HK-2 (cell line): ENCODE measurements around the gene SDC3.
"Not testable (repeated sequence)": the region's sequence is repeated elsewhere in the genome, so short reads cannot be mapped to it uniquely, and the experiment has no call there.

Source experiments
- DNase-seq: peaks from one replicate; pipeline ENCODE4 v3.0.0-alpha.2; 2018; ENCODE audit not compliant: unreplicated experiment

The SDC3 gene, protein sequence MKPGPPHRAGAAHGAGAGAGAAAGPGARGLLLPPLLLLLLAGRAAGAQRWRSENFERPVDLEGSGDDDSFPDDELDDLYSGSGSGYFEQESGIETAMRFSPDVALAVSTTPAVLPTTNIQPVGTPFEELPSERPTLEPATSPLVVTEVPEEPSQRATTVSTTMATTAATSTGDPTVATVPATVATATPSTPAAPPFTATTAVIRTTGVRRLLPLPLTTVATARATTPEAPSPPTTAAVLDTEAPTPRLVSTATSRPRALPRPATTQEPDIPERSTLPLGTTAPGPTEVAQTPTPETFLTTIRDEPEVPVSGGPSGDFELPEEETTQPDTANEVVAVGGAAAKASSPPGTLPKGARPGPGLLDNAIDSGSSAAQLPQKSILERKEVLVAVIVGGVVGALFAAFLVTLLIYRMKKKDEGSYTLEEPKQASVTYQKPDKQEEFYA

DNA sequence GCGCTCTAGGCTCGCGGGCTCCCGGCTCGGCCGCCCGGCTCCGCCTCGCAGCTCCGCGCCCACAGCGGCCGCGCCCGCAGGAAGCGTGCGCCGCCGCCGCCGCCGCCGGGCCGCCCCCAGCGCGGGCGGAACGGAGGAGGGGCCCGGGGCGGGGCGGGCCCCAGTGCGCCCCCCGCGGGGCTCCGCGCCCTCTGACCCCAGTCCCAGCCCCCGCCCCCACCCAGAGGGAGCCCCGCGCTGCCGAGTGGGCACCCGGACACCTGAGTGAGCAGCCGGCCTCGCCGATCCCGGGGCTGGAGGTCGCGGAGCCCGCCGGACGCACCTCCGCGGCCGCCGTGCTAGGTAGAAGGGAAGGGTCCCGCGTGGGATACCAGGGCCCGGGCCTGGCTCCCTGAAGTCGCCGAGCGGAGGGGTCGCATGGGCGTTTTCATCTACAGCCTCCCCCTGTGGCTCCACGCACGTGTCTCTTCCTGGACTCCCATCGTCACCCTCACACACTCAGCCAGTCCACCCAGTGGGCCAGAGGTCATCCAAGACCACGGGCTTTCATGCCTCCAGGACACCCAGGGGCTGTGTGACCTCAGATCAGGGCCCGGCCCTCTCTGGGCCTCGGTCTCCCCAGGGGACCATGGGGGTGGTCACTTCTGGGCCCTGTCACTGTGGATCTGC is at the start of gene SDC3:
Gene SDC3, minus strand, starts transcription at position 63 of the 669 bp plus-strand sequence. CDS start 172 bp downstream, outside the sequence.
- DNase-seq, result no peak

DNA sequence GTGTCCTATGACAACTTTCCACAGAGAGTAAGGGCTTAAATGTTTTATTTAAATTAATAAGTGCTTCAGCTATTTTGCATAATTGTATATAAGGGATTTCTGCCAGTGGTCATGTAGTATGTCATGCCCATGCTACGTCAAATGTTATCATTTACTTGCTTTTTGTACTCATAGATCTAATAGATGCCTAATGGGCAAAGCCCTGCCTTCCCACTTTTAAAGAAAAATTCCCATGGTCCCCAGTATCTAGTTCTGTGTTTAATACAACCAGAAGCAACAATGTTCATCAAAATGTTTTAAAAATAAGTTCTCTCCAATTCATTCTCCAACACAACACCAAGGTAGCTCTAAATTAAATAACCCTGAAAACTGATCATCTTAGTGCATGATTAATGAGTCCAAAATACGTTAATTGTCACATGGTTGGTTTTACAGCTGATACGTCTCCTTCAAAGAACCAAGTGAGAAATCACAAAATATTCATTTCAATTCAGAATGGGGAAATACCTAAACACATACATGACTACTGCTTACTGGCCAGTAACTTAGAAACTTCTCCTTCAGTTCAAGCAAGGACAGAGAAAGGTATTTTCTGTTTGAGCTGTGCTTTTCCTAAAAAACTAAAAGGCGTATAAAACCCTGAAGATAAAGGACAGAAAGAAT is 49.1 kb upstream of the SDC3 start:
- no peak for DNase-seq

DNA sequence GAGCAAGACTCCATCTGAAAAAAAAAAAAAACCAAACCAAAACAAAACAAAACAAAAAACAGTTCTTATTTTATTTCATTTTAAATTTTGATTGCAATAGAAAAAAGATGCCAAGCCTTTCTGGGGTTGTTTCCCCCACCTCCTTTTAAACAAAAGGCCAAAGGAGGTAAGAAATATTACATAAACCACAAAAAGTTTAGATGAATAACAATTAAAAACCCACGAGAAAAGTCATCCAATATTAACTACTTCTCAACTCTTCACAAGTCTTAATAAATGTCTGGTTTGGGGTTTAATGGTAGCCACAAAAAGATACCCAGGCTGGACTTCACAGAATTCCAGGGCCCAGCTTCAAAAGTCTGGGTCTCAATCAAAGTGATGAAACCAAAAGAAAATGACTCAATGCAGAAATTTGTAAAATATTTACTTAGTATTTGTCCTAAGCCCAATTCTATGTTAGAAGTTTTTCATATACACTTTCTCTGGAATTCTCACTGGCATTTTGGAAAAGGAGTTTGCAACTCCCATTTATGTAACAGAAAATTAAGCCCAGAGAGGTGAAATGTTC is 47.0 kb upstream of the SDC3 start:
- no peak for DNase-seq

DNA sequence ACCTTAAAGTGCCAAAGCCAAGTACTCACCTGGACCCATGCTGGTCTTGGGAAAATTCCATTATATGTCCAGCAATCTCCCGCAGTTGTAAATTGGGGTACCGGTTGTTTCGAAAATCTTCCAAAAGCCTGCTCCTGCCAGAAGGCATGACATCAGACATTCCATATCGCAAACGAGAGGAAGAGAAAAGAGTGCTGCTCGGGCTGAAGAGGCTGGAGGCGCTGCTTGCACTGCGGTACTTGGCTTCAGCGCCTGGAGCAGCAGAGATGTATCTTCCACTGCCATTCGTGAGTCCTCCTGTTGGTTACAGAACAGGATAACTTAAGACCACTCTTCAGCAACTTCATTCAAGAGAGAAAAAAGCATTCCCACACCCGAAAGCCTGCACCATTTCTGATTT is 45.1 kb upstream of the SDC3 start:
- DNase-seq, result no peak

DNA sequence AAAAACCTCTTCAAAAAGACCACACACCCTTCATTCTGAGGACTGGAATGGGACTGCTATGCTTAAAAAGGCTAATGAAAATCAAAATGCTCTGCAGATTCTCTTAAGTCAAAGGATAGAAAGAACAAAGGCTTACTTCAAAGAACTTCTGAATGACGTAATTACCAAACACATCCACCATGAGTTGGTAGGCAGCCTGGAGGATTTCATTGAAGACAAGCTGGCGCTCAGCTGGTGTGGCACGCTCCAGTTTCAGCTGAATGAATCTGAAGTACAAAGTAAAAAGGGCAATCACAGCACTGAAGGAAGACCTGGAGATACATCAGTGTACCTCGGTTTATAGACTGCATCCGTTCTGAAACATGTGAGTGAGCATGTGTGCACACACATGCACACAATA is 43.5 kb upstream of the SDC3 start:
- no peak for DNase-seq

DNA sequence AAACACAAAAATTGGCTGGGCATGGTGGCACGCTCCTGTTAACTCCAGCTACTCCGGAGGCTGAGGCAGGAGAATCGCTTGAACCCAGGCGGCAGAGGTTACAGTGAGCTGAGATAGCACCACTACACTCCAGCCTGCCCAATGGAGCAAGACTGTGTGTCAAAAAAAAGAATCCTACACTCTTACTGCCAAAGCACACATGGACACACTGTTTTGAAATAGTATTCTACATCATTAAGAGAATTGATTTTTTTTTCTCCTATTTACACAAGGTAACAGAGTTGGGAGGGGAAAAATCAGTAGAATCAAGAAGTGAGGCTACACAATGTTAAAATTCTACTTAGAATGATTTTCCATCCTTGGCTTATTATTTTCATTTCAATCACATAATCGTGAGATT is 42.1 kb upstream of the SDC3 start:
- DNase-seq, result no peak

DNA sequence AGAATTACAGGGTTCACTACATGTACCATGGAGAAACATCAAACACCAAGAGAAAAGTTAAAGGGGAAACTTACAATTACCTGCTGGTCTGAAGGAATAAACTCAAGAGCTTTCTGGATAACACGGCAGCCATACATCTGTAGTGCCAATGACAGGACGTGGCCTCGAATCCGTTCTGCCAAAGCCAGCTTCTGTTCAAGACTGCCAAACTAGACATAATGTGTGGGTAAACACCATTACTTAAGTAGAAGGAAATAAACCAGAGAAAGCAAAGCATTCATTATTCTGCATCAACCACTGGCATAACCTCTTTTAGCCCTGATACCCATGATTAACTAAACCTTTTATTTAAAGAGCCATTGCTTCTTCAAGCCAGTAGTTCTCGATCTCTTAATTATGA is 41.5 kb upstream of the SDC3 start:
- DNase-seq, result no peak

DNA sequence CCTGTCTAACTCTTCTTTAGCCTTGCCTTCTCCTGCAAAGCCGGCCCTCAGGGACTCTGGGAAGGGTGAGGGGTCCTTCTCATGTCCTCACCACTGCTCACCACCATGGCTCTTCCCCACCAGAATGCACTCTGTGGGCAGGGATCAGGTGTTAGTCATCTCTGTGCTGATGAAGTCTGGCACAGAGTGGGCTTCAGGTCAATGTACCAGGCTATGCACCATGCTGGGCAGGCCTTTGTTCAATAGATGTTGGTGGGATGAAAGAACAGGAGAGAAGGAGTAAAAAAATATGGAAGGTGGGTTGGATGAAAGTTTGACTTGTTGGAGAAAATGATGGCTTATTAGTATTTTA is 40.9 kb upstream of the SDC3 start:
- DNase-seq, result not testable (repeated sequence)

DNA sequence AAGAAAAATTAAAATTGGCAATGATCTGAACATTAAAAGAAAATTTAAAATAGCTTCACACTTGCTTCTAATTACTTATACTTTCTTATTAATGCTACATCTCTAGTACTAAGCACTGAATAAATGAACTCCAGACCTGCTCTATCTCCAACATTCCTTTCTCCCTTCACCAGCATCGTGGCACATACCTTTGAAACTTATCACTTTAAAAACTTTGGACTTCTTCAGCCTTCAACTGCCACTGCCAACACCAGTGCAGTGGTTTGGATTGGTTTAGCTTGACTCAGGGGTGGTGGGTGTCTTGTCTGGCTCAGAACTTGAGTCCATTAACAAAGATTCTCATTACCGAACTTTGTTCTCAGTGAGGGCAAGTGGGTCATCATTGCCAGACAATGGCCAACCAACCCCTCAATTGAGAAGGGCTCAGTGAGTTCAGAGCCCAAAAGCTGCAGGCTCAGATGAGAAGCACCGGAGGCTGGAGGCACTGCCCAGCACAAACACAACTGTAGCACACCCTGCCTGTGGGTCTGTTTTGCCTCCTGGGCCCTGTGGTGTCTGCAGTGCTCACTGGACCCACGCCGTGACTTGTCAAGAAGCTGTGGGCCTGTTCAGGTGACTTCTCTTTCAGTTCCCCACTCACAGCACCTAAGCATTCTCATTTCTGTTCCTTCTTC is 40.4 kb upstream of the SDC3 start:
- DNase-seq, result not testable (repeated sequence)

DNA sequence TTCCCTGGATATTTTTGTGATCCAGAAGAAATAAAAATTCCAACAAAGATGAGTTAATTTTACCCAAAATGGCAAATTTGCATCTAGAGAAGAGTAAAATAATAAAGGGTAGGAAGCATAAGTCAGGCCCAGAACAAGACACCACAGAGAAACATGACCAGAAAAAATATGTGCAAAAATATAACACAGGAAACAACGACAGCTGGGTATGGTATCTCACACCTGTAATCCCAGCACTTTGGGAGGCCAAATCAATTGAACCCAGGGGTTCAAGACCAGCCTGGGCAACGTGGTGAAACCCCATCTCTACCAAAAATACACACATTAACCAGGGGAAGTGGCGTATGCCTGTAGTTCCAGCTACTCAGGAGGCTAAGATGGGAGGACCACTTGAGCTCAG is 39.7 kb upstream of the SDC3 start:
- no peak for DNase-seq

DNA sequence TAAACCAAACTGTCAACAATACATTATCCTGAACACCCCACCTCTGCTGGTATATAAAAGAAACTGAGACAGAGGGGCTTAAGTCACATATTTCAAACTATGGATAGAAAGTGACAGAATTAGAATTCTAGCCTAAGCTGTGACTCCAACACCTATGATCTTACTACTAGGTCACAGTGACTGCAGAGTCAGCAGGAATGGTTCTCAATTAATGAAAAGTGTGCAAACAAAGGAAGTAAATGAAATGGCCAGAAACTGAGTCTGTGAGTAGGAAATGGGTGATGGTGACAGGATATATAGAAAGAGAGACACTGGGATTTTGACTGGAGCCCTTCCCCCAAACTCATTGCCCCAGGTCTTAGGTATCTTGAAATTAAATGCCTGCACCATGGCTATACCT is 38.7 kb upstream of the SDC3 start:
- no peak for DNase-seq

DNA sequence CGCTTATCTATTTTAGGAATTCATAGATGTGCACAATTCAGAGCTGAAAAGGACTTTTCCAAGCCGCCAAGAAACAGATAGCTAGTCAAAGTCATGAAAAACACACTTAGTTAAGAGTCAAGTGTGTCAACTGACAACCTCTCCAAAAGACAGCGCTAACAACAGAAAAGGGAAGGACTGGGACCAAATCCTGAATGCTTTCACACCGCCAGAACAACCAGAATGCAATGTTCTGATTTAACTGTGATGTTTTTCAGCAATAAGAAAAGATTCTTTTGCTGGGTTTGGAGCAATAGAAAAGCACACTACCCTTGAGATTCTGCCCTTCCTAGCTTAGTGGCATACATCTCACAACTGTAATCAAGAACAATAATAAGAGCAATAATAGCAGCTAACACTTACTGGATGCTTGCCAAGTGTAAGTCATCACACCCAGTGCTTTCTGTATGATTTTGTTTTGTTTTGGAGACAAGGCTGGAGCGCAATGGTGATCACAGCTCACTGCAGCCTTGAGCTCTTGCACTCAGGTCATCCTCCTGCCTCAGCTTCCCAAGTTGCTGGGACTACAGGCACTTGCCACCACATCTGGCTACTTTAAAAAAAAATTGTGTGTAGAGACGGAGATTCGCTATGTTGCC is 33.9 kb upstream of the SDC3 start:
- DNase-seq, result no peak

DNA sequence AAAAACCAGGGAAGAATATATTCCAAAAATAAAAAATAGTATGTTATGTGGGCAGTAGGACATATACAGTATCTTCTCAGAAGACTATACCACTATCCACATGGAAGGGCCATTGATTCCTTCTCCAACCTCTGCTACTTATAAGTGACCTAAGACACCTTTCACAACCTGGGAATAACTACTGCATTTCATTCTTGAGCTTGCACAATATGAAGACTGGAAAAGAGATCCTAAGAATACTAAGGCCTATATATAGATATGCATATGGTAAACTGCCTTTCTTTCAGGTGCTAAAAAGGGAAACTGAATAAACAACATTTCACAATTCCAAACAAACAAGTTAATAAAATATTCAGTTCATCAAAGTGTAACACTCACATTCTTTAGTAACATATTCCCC is 32.0 kb upstream of the SDC3 start:
- DNase-seq, result no peak

DNA sequence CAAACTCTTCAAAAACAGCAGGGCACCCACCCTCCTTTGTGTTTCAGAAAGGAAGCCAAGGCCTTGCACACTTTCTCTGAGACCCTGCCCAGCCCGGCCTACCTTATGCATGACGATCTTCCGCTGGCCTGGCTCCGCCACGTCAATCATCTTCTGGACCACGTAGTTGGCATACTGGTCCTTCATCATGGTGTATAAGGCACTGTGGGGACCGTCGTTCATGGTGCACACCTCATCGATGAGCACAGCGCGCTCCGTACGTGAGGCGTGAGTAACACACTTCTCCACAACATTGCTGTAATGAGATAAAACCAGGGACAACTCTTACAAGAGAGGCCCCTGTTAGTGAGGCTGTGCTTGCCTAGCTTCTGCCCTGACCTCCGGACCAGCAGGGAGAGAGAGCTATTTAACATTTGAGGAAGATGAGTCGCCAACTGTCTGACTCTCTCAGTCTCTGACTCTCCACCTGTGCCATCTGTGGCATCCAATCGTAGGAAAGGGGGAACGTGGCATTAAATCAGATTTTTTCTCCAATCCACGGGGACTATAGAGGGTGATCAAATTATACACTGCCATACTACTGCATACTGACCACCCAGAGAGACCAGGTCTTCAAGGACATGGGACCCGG is 28.1 kb upstream of the SDC3 start:
- no peak for DNase-seq

DNA sequence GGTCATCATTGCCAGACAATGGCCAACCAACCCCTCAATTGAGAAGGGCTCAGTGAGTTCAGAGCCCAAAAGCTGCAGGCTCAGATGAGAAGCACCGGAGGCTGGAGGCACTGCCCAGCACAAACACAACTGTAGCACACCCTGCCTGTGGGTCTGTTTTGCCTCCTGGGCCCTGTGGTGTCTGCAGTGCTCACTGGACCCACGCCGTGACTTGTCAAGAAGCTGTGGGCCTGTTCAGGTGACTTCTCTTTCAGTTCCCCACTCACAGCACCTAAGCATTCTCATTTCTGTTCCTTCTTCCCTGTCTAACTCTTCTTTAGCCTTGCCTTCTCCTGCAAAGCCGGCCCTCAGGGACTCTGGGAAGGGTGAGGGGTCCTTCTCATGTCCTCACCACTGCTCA is 27.2 kb upstream of the SDC3 start:
- not testable (repeated sequence) for DNase-seq

DNA sequence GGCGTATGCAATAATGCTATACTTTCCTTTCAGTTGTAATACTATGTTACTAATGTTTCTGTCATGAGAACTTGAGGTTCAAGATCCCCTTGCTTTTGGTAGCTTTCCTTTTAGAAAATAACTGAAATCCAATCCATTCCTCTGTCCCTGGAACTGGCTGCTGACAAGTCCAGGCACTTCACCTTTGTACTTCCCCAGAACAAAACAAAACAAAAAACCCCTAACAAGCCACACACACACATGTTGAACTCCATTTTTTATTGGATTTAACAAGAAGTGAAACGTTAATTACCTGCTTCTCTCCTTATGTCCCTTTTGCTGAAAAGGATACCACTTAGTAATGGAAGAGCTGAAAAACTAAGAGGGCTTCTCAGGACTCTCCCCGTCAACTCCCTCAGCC is 26.1 kb upstream of the SDC3 start:
- no peak for DNase-seq

DNA sequence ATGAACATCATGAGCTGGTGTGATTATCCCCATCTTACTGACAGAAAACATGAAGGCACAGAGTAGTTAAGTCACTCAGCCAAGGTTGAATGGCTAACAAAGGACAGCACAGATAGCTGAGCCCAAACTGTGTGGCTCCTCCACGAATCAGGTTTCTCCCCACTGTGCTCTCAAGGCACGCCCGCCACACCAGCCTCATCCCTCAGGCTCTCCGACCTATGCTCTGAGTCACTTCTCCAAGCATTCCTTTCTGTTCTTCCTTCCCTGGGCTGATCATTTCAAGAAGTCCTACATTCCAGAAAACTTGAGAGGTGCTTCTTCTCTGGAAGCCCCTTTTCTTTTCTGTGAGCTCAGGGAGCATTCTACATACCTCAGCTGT is 25.3 kb upstream of the SDC3 start:
- peak; percentile 61 for DNase-seq

DNA sequence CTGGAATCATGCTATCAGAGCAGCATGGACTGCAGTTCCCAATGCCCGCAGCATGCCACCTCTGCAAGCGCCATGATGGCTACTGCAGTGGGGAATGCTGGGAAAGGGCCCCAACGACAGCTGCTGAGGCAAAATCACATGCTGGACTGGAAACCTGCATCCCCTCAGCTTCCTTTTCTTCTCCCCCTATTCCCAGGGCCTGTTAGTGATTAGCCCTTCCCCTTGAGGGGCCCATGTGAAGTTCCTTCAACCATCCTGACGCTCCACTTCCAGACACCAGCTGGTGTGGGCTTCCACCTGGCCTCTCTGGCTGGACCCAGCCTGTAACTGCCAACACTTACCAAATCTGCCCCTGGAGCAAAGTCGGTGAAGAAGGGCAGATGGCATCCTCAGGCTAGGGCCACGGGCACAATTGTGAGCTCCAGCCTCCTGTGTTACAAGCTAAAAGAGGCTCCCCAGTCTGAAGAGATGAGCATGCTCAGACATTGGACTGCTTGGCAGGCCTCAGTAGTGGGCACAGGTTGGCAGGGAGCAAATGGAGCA is 22.1 kb upstream of the SDC3 start:
- DNase-seq, result no peak

DNA sequence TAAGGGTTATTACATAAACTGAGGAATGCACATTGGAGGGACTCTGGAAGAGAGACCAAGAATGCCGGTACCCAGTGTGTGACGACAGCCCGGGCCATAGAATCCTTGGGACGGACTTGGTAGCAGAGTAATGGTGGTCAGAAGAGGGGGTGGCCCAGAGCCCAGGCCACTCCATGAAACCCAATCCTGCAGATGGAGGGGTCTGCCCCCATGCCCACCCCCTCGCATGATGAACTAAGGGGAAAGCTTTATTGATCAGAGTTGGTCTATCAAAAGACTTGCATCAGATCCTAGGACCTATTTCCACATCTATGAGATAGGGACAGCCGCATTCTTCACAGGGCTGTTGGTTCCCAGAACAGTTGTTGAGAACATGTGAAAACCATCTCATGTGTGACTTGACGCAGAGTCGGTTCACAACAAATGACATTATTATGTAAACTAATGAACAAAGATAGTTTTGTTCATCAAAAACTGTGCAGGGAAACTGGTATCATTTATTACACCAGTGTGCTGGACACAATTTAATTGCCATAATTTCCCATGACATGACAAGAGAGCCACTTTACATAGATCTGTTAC is 21.5 kb upstream of the SDC3 start:
- DNase-seq, result no peak

DNA sequence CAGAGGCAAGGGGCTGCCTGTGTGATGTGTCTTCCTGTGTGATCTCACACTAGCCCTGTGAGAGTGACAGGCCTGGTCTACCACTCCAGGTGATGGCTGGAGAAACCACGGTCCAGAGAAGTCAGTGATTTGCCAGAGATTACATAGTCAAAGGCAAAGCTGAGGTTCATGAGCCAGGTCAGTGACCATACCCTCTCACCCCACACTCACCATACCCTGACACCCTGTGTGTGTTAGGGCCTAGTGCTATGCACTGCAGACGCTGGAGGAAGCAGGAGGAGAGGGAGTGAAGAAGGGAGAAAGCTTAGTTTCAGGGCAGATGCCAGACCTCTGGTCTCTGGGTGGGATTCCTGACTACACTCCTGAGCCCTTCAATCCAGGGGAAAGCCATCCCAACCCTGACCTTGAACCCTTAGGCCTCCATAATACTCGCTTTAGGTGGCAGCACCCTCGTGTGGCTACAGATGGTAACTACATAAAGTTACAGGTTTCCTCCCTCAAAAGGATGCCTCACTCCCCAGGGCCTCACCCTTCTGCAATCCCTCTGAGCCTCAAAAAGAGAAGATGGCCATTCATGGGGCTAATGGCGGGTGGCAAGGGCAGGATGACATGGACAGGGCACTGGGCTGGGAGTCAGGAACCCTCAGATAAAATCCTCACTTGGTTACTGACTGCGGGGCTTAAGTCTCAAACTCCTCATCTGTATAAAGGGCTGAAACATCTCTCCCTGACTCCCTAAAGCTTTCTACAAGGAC is 20.8 kb upstream of the SDC3 start:
- peak; percentile 53 for DNase-seq
